ENCODE data around the gene ZCCHC2. TPM values are rescaled to one million over a fixed set of nuclear protein-coding genes. Genes with fewer than 3 reads are reported as not detected.

Gene ZCCHC2
- total RNA-seq, 1 donor from 2014 or later: 8.7 TPM

DNA sequence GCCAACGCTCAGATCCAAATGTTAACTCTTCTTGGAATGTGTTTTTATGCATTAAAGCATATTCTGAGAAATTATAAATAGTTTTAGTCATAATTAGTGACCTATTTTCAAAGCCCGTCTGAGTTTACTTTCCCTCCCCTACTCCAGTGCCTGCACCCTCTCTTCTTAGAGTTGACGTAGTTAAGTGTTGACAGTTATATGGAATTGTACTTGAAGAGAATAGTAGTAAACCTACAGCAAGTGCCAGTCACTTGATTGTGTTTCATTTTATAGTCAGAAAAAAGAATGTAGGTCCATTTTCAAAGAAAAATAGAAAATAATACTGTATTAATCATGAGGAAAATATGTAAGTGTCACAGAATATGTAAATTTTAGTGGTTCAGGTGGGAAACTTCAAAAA, 41.2 kb downstream of the ZCCHC2 start:
- no peak for DNase-seq (ENCODE audit: low read depth)
- TF ChIP-seq, protein P1, sequence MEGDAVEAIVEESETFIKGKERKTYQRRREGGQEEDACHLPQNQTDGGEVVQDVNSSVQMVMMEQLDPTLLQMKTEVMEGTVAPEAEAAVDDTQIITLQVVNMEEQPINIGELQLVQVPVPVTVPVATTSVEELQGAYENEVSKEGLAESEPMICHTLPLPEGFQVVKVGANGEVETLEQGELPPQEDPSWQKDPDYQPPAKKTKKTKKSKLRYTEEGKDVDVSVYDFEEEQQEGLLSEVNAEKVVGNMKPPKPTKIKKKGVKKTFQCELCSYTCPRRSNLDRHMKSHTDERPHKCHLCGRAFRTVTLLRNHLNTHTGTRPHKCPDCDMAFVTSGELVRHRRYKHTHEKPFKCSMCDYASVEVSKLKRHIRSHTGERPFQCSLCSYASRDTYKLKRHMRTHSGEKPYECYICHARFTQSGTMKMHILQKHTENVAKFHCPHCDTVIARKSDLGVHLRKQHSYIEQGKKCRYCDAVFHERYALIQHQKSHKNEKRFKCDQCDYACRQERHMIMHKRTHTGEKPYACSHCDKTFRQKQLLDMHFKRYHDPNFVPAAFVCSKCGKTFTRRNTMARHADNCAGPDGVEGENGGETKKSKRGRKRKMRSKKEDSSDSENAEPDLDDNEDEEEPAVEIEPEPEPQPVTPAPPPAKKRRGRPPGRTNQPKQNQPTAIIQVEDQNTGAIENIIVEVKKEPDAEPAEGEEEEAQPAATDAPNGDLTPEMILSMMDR (IDR thresholded peaks at IDR 0.05; ENCODE audit: insufficient read depth, low read length, severe bottlenecking): no peak
- no peak for FAIRE-seq
- H3K27me3 ChIP-seq (ENCODE audit: control insufficient read depth, insufficient read depth, low read length): no peaks in the 10 kb centered on the region
- no peak overlapping the region for H3K4me3 ChIP-seq (ENCODE audit: low read depth, low read length)
- peaks cover 7% of the 10 kb centered on the region for H3K36me3 ChIP-seq (ENCODE audit: control insufficient read depth, insufficient read depth, low read length)

DNA sequence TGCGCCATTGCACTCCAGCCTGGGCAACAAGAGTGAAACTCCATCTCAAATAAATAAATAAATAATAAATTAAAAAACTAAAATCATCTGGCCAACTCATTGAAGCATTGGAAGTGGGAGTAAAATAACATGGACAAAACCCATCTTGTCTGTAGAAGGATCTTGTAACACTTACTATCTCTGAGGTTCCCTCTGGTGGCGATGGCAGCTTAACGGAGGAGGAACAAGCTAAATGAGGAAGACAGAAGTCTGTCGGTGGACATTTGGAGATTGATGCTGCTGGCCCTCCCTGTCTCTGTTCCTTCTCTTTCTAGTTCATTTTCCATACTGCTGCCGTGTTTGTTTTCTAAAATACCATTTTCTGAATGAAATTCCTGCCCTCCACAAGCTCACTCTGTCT, 43.4 kb downstream of the ZCCHC2 start:
- TF ChIP-seq, protein P1 (IDR thresholded peaks at IDR 0.05; ENCODE audit: insufficient read depth, low read length, severe bottlenecking): no peak
- FAIRE-seq (no peak), DNase-seq (ENCODE audit: low read depth) (no peak)
- Histone ChIP-seq H3K36me3 (ENCODE audit: control insufficient read depth, insufficient read depth, low read length) (peaks cover 9% of the 10 kb centered on the region), H3K4me3 (ENCODE audit: low read depth, low read length) (no peak overlapping the region), H3K27me3 (ENCODE audit: control insufficient read depth, insufficient read depth, low read length) (no peaks in the 10 kb centered on the region)

DNA sequence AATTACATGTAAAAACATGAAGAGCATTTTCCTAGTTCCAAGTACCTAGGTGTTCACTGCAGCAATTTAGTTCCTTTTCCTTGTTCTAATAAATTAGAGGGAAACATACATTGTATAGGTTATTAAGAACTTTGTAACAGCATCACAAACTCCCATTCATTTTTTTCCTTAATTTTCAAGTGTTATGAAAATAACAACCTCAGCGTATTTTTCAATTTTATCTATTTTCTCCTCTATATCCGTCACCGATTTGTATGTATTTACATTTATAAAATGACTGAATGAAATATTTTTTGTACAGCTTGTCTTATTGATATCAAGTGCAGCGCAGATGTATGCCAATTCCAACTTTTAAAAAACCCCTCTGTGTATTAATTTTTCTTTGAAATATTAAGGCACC, 44.0 kb downstream of the ZCCHC2 start:
- DNase-seq (ENCODE audit: low read depth) (no peak), FAIRE-seq (no peak)
- Histone ChIP-seq H3K36me3 (ENCODE audit: control insufficient read depth, insufficient read depth, low read length) (peaks cover 7% of the 10 kb centered on the region), H3K27me3 (ENCODE audit: control insufficient read depth, insufficient read depth, low read length) (no peaks in the 10 kb centered on the region), H3K4me3 (ENCODE audit: low read depth, low read length) (no peak overlapping the region)
- TF ChIP-seq, protein P1 (IDR thresholded peaks at IDR 0.05; ENCODE audit: insufficient read depth, low read length, severe bottlenecking): no peak

DNA sequence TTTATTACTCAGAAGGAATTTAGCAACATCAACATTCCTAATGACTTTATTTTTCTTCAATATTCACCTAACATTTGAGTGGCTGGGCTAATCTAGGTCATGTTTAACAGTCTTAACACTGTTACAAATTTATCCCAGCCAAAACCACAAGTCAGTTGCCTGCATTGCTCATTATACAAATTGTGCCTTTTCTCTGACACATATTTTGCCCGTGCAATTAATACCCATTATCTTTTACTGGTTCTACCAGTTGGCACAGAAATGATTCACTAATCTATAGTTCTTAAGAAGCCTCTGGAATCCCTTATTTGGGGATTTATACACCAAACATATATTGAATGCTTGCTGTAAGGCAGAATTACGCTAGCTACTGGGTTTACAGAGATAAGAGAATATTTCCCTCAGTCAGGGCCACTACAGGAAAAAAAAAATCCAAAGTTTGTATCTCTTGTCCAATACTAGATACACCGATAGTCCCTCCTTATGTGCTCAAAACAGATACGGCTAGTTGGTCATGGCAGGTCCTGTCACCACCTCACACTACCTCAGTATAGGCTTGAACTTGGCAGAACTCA, 46.3 kb downstream of the ZCCHC2 start:
- H3K36me3 ChIP-seq (ENCODE audit: control insufficient read depth, insufficient read depth, low read length): peaks cover 7% of the 10 kb centered on the region
- no peak for FAIRE-seq

DNA sequence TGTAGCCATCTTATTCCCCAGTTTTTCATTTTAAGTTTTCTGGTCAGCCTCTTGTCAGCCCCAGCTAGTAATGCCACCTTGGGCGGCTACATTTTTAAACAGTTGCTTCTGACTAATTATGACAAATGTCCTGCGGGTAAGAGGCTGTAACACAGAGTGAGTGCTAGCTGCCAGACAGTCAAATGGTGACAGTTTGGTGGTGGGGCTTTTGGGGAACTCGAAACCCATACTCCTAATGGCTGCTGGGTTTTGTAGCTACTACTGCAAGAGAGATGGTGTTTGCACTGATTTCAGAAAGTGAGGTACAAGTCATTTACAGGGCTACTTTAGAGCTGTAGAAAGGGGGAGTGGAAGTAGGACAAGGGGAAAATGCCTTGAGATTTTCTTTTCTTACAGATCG, 48.2 kb downstream of the ZCCHC2 start:
- FAIRE-seq (no peak), DNase-seq (ENCODE audit: low read depth) (no peak)
- TF ChIP-seq, protein P1 (IDR thresholded peaks at IDR 0.05; ENCODE audit: insufficient read depth, low read length, severe bottlenecking): no peak
- Histone ChIP-seq H3K36me3 (ENCODE audit: control insufficient read depth, insufficient read depth, low read length) (peaks cover 17% of the 10 kb centered on the region), H3K4me3 (ENCODE audit: low read depth, low read length) (no peak overlapping the region), H3K27me3 (ENCODE audit: control insufficient read depth, insufficient read depth, low read length) (no peaks in the 10 kb centered on the region)

More for the DNA sequence above, 46.3 kb downstream of the ZCCHC2 start:
- peak; percentile 45 for DNase-seq (ENCODE audit: low read depth)
- no peaks in the 10 kb centered on the region for H3K27me3 ChIP-seq (ENCODE audit: control insufficient read depth, insufficient read depth, low read length)
- H3K4me3 ChIP-seq (ENCODE audit: low read depth, low read length): no peak overlapping the region
- TF ChIP-seq, protein P1 (IDR thresholded peaks at IDR 0.05; ENCODE audit: insufficient read depth, low read length, severe bottlenecking): no peak

DNA sequence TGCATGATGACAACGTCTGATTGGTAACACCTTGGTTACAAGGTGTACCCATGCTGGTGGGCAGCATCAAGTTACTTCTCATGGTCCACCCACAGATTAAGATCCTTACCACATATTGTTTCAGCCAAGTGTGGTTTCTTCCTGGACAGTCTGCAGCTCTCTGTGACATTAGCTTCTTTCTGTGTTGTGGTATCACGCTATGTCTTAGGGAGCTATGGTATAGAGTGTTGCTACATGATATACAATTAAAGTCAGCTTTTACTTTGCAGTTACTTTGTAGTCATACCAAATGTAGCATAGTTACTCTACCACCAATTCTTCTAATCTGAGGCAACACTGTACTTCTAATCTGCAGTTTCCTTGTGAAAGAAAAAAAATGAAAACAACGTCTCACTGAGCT, 48.8 kb downstream of the ZCCHC2 start:
- Histone ChIP-seq H3K27me3 (ENCODE audit: control insufficient read depth, insufficient read depth, low read length) (no peaks in the 10 kb centered on the region), H3K4me3 (ENCODE audit: low read depth, low read length) (no peak overlapping the region), H3K36me3 (ENCODE audit: control insufficient read depth, insufficient read depth, low read length) (peaks cover 19% of the 10 kb centered on the region)
- TF ChIP-seq, protein P1 (IDR thresholded peaks at IDR 0.05; ENCODE audit: insufficient read depth, low read length, severe bottlenecking): no peak
- DNase-seq (ENCODE audit: low read depth) (no peak), FAIRE-seq (no peak)
